Measurements from ENCODE around the gene C1orf53.
"Not testable (repeated sequence)": the region's sequence is repeated elsewhere in the genome, so short reads cannot be mapped to it uniquely, and the experiment has no call there.

The C1orf53 gene

GRCh38 chr1:197922070-197922390 is 19.6 kb downstream of the C1orf53 start:
- no peak for DNase-seq

DNA sequence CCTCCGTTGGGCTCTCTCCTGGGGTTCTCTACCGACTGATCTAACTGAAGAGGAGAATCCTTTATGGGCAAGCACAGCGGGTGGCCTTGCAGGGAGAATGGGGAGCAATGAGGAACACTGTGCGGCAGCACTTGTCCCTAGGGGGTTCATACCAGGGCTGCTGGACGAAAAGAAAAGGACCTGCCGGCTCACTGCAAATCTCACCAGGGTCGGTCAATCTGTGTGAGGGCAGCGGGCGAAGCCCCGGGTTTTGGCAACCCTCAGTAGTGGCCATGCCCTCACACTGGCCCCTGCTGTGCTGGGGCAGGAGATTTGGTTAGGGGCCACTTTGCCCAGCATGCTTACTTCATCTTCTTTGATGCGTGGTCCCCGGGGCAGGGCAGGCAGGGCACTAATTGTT is 20.6 kb downstream of the C1orf53 start:
- no peak for DNase-seq

DNA sequence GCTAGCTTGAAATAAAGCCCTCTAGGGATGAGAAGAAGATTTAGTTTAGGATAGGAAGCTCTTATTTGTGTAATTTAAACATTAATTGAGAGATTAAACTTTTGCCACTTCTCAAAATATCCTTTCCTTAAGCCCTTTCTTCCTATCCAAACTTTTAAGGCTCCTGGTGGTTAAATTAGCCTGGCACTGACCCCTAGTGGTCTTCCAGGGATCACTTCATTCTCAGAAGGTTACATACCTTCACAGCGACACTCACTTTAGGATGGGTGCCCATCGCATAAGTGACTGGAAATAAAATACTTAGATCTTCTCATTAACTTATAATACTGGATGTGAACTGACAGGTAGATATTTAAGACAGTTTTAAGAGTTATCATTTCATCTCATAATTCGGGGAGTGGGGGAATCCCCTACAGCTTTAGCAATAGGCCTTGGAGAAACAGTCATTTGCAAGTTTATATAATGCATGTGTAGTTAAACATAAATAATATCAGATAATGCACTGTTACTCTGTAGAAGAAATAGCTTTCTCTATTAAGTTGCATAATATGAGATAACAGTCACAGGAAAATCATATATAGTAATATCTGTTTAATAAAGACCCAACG is 22.2 kb downstream of the C1orf53 start:
- peak; percentile 26 to 51 for DNase-seq

DNA sequence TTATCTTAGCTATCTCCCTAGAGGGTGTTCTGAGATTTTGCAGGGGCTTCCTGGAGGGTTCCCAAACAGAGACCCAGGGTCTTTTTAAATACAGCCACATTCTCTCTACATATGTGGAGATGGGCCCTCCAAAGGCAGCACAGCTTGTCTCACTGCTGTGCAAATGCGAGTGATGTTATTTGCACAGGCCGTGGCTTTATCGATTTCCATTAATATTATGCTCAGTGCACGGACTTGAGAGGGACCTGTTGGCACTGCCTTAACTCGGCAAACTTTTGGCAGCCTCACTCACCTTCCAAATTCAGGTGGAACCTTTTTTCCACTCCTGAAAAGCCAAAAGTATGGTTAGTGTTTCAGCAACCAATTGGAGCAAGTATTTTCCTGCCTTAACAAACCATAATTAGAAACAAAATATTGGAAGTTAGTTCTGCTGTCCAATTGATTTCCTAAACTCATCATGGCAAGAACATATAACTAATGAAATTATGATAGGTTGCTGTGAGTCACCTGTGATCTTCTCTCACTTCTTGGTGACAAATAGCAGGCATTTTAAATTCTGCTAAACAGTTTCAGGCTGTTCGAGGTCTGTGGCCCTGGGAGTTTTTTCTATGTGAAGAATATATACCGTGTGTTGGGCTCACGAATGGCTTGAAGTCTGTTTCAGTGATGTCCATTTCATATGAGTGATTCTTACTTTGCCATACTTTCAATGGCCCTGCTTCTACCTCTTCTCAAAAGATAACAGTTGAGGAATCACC is 25.7 kb downstream of the C1orf53 start:
- DNase-seq, result no peak

DNA sequence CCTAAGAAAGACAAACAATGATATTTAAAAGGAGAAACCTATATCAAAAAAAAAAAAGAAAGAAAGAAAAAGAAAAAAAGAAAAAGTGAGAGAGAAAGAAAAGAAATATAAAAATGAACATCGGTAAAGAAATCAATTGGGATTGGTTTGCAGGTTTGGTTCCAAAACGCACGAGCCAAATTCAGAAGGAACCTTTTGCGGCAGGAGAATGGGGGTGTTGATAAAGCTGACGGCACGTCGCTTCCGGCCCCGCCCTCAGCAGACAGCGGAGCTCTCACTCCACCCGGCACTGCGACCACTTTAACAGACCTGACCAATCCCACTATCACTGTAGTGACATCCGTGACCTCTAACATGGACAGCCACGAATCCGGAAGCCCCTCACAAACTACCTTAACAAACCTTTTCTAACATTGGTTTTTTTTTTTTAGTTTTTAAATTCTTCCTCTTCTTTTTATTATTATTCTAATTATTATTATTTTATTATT is 26.5 kb downstream of the C1orf53 start:
- DNase-seq, result no peak

DNA sequence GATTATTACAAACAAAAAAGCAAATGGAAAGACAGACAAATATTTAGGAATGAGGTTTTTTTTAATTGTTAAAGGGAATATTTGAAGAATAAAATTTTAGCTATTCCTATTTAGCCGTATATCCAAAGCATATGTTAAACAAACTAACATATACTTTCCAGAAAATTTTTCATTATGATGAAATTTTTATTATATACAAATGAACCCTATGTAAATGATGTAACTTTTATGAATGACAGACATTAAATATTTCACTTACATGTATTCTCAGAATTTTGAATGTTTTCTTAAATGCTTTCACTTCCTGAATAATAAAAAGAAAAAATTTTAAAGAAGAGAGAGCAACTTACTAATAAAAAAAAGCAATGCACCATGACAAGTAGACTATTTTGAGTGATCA is 30.6 kb downstream of the C1orf53 start:
- DNase-seq, result no peak

DNA sequence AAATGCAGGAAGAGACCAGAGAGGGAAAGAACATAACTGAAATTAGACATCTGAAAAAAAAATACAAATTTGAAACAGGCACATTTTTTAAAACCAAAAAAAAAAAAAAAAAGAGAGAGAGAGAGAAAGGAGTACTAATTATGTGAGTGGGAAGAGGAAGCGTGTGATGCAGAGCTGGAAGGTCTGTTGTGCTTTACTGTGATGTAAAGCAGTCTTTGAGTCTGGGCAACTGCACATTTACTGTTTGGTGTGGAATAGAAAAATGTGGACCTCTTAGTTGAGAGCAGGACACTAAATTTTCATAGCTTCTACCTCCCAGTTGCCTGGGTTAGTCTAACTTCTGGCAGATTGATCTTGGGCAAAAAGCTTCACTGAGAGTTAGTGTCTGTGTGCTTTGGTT is 31.2 kb downstream of the C1orf53 start:
- no peak for DNase-seq

DNA sequence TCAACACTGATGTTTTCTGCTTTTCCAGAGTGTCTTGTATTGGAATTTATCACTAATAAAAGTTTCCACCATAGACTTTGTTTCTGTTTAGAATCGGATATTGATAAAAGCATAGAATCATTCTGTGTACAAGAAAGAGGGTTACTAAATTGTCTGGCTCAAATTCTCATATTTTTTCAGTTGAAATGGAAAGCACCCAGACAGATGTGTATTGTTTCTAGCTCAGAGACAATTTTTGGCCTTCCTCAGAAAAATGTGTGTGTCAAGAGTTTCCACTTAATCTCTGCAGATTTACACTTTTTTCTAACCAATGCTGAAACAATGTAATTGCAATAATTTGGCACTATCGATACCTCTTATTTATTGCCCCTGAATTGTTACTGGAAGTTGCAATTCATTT is 35.0 kb downstream of the C1orf53 start:
- no peak for DNase-seq

DNA sequence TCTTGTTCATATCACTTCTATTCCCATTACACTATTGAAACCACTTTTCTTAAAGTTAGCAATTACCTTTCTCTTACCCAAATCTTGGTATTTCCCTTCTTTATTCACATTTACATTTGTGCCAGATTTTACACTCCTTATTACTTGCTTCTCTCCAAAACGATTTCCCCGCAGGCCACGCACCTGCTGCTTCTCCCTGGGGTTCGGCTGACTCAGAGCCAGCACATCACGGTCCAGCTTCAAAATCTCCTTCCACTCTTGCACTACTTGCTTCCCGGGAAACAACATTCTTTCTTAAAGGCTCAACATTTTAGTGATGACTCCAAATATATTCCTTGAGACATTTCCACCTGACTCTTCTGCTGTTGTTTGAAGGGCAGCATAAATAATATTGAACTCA is 35.5 kb downstream of the C1orf53 start:
- no peak for DNase-seq

DNA sequence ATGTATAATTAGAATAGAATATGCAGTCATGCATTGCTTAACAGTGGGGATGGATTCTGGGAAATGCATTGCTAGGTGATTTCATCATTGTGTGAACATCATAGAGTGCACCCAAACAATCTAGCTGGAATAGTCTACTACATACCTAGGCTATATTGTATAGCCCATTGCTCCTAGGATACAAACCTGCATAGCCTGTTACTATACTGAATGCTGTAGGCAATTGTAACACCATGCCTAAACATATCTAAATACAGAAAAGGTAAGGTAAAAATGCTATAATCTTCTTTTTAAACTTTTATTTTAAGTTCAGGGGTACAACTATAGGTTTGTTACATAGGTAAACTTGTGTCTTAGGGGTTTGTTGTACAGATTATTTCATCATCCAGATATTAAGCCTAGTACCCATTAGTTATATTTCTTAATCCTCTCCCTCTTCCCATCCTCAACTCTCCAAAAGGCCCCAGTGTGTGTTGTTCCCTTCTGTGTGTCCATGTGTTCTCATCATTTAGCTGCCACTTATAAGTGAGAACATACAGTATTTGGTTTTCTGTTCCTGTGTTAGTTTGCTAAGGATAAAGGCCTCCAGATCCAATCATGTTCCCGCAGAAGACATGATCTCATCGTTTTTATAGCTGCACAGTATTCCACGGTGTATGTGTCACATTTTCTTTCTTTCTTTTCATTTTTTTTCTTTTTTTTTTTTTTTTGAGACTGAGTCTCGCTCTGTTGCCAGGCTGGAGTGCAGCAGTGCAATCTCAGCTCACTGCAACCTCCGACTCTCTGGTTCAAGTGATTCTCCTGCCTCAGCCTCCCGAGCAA is 36.9 kb downstream of the C1orf53 start:
- not testable (repeated sequence) for DNase-seq

GRCh38 chr1:197942042-197942441 is 39.6 kb downstream of the C1orf53 start:
- no peak for DNase-seq

DNA sequence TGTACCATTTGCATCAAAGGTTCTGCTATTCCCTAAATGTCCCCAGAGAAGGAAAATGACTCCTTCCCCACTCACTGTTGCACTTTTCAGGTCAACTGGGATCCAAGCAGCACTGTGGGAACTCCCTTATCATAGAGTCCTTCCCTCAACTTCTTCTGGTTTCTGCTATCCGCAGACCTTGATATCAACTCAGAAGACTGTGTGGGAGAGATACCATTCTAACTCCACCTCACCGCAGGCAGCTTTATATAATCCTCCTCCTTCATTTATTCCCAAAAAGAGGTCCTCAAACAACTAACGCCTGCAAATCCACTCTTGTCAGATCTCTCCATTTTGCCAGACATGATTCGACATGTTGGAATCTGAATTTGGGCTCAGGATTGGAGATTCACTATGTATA is 42.1 kb downstream of the C1orf53 start:
- no peak for DNase-seq

- DNase-seq, result peak in 1 of 2 donors; percentile 25
These were observed 46.8 kb downstream of the C1orf53 start for GRCh38 chr1:197948926-197949899.

DNA sequence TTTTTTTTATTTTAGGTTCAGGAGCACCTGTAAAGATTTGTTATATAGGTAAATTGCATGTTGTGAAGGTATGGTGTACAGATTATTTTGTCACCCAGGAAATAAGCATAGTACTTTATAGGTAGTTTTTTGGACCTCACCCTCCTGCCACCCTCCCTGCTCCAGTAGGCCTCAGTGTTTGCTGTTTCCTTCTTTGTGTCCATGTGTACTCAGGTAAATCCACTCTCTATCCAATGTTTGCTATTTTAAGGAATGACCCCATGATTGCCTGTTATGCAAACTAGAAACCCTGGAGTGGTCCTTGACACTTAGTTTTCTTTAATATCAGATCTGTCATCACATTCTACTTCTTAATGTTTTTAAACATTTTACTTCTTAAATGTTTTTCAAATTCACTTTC is 48.7 kb downstream of the C1orf53 start:
- no peak for DNase-seq

DNA sequence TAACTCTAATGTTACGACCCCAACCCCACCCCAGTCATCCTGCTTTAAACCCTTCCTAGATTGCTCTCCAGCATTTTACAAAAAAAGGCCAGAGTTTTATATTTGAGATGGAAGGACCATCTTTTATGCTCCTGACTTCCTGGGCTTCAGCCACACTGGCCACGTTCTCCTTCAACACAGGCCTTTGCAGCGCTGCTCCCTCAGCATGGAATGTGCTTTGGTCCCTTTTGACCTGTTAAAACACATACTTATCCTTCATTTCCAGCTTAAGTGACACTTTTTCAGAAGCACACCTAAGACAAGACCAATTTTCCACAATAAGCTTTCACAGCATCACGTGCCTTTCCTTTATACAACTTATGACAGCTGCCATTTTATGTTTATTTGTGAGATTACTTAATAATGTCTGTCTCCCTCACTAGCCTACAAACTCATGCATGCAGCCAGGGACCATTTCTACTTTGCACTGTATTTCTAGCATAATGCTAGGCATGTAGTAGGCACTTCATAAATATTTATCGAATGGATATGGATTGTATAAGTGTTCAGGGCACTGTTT is 49.3 kb downstream of the C1orf53 start:
- DNase-seq, result no peak

DNA sequence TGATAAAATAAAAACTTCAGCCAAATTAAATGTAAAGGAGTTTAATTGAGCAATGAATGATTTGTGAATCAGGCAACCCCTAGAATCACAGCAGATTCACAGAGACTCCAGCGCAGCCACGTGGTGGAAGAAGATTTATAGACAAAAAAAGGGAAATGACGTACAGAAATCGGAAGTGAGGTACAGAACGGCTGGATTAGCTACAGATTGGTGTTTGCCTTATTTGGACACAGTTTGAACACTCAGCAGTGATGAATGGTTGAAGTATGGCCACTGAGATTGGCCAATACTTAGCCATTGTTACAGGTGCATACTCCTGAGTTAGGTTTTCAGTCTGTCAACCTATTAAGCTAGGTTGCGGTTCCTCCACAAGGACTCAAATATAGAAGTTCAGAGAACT is 51.0 kb downstream of the C1orf53 start:
- DNase-seq, result not testable (repeated sequence)

DNA sequence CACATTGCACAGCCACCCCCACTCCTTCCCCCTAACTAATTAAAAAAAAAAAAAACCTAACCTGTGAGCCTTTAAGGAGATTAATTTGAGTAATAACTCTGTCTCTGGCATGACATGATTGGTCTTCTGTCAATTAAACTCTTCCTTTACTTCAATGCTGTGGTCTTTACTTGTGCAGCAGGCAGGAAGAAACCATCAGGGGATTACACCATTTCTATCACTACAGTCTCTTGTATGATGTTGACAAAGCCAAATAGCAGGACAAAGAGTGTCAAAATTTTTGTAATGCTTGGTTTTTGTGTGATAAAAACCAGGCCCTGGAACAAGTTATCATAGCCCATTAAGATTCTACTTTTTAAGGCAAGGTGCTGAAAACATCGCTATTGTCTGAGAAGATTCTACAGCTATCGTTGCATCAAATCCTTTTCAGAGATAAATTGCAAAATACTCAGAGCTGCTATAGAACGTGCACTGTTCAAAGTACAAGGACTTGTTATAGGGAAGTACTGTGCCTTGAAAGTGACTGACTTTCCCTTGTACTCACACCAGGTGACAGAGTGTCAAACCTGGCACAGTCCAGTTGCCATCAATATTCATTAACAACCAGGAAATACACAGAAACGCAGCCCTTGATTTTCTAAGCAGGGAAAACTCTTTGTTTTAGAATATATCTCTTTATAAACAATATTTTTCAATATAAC is 52.4 kb downstream of the C1orf53 start:
- no peak for DNase-seq

- no peak for DNase-seq
These were observed 53.3 kb downstream of the C1orf53 start for GRCh38 chr1:197955486-197956394.
